Nephron progenitor cell (in vitro differentiated cells): ENCODE measurements around the gene UBE2D3.

Experiments used
- DNase-seq: peaks from one replicate; pipeline ENCODE4 v3.0.0; 2021
- H3K27ac Mint-ChIP-seq: 2 replicates; pipeline ENCODE4 v1.8.0; 2021; ENCODE audit warnings: mild to moderate bottlenecking, moderate library complexity, mixed read lengths
- H3K27me3 Mint-ChIP-seq: 2 replicates; pipeline ENCODE4 v1.8.0; 2021; ENCODE audit warnings: mild to moderate bottlenecking, low read depth, mixed read lengths; ENCODE audit not compliant: poor library complexity
- H3K36me3 Mint-ChIP-seq: 2 replicates; pipeline ENCODE4 v1.8.0; 2021; ENCODE audit warnings: low read depth, mixed read lengths
- H3K4me1 Mint-ChIP-seq: 2 replicates; pipeline ENCODE4 v1.8.0; 2021; ENCODE audit warnings: mixed read lengths
- H3K4me3 Mint-ChIP-seq: 2 replicates; pipeline ENCODE4 v1.8.0; 2021; ENCODE audit warnings: mild to moderate bottlenecking, moderate library complexity, mixed read lengths
- H3K9me3 Mint-ChIP-seq: 2 replicates; pipeline ENCODE4 v1.8.0; 2021; ENCODE audit warnings: mild to moderate bottlenecking, moderate library complexity, mixed read lengths
- CTCF ChIP-seq: fragments of 200-600 bp; sonication (generic); IDR thresholded peaks from 2 replicates; pipeline ENCODE4 v1.5.0; 2021; ENCODE audit warnings: antibody characterized with exemption

UBE2D3 gene

GRCh38 chr4:102809190-102809589 is 18.2 kb downstream of the UBE2D3 start:
- Mint-ChIP-seq H3K4me1 (peaks cover 38% of the 10 kb centered on the region), H3K27me3 (no peaks in the 10 kb centered on the region), H3K9me3 (no peaks in the 10 kb centered on the region), H3K4me3 (no peak overlapping the region), H3K36me3 (peaks cover 66% of the 10 kb centered on the region), H3K27ac (no peak overlapping the region)
- no peak for TF ChIP-seq CTCF
- no peak for DNase-seq

DNA sequence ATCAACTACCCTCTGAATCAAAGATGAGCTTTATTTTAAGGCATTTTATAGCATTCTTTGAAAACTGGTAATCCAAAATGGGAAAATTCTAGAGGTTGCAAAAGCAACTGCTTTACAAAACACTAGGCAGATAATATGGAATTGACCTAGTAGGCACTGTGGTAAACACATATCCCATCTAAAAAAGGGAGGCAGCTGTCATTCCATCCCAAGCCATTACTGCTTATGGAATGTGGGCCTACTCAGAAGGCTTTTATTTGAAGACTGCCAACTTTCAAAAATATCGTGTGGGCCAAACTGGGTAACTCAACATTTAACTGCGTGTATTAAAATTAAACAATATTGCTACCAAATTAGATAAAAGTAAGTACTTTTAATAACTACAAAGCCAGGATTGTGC is 19.3 kb downstream of the UBE2D3 start:
- Mint-ChIP-seq H3K27ac (no peak overlapping the region), H3K4me1 (peaks cover 29% of the 10 kb centered on the region), H3K36me3 (peaks cover 63% of the 10 kb centered on the region), H3K4me3 (no peak overlapping the region), H3K9me3 (no peaks in the 10 kb centered on the region), H3K27me3 (no peaks in the 10 kb centered on the region)
- no peak for DNase-seq
- TF ChIP-seq CTCF: no peak

GRCh38 chr4:102807345-102807744 is 20.0 kb downstream of the UBE2D3 start:
- Mint-ChIP-seq H3K4me3 (no peak overlapping the region), H3K27me3 (no peaks in the 10 kb centered on the region), H3K36me3 (peaks cover 65% of the 10 kb centered on the region), H3K4me1 (peaks cover 27% of the 10 kb centered on the region), H3K9me3 (no peaks in the 10 kb centered on the region), H3K27ac (no peak overlapping the region)
- TF ChIP-seq CTCF: no peak
- no peak for DNase-seq

DNA sequence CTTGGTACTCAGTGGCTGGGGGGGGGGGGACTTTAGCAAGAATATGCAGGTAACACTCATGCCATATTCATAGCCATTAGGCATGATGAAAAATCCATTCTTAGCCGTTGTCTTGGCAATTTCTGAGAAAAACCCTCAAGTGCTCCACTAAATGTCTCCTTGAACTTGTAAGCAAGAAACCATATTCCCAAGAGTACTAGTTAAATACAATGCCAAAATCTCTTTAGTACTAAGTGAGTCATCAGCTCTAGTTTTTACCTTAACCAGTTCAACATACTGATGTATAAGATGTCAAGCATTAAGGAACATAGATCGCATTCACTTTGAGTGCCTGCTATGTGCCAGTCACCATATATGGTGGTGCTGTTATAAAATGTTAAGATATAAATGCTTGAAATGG is 27.5 kb downstream of the UBE2D3 start:
- H3K36me3 Mint-ChIP-seq: peaks cover 62% of the 10 kb centered on the region
- no peak for DNase-seq
- no peak overlapping the region for H3K27ac Mint-ChIP-seq
- H3K4me3 Mint-ChIP-seq: no peak overlapping the region
- no peaks in the 10 kb centered on the region for H3K27me3 Mint-ChIP-seq
- TF ChIP-seq CTCF: no peak
- no peaks in the 10 kb centered on the region for H3K9me3 Mint-ChIP-seq
- no peaks in the 10 kb centered on the region for H3K4me1 Mint-ChIP-seq

DNA sequence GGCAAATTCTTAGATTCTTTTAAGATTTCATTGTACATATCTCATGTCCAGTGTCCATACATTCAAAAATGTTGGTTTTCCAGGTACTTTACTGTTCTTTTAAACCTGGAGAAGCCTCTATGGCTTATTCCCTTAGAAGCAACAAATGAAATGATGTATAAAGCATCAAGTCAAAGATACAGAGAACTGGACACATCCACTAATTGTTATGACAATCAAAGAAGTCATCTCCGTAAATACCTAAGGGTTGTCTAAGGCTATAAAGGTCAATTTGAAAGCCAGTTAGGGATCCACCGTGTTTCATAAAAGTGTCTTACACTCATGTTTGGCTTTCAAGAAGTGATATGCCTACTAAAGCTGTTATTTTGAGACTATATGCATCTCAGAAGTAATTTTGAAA is 32.4 kb downstream of the UBE2D3 start:
- H3K9me3 Mint-ChIP-seq: no peaks in the 10 kb centered on the region
- no peaks in the 10 kb centered on the region for H3K4me1 Mint-ChIP-seq
- H3K27me3 Mint-ChIP-seq: no peaks in the 10 kb centered on the region
- no peak overlapping the region for H3K27ac Mint-ChIP-seq
- H3K4me3 Mint-ChIP-seq: no peak overlapping the region
- H3K36me3 Mint-ChIP-seq: peaks cover 83% of the 10 kb centered on the region
- no peak for TF ChIP-seq CTCF
- no peak for DNase-seq

GRCh38 chr4:102792361-102792936 is 34.9 kb downstream of the UBE2D3 start:
- Mint-ChIP-seq H3K4me1 (no peaks in the 10 kb centered on the region), H3K27me3 (no peaks in the 10 kb centered on the region), H3K4me3 (no peak overlapping the region)

More at GRCh38 chr4:102792361-102792936, 34.9 kb downstream of the UBE2D3 start:
- TF ChIP-seq CTCF: no peak
- peak overlapping the region; percentile 20 for H3K27ac Mint-ChIP-seq
- peaks cover 5% of the 10 kb centered on the region for H3K9me3 Mint-ChIP-seq
- H3K36me3 Mint-ChIP-seq: peaks cover 75% of the 10 kb centered on the region
- no peak for DNase-seq
